ENCODE results near the gene PRKCQ. TPM values are rescaled to one million over a fixed set of nuclear protein-coding genes. Genes with fewer than 3 reads are reported as not detected.
A peak's percentile ranks its signal among the peaks of the same experiment; 100 is the strongest.

The PRKCQ gene
- total RNA-seq, 6 experiments from 2014 or later = not detected

DNA sequence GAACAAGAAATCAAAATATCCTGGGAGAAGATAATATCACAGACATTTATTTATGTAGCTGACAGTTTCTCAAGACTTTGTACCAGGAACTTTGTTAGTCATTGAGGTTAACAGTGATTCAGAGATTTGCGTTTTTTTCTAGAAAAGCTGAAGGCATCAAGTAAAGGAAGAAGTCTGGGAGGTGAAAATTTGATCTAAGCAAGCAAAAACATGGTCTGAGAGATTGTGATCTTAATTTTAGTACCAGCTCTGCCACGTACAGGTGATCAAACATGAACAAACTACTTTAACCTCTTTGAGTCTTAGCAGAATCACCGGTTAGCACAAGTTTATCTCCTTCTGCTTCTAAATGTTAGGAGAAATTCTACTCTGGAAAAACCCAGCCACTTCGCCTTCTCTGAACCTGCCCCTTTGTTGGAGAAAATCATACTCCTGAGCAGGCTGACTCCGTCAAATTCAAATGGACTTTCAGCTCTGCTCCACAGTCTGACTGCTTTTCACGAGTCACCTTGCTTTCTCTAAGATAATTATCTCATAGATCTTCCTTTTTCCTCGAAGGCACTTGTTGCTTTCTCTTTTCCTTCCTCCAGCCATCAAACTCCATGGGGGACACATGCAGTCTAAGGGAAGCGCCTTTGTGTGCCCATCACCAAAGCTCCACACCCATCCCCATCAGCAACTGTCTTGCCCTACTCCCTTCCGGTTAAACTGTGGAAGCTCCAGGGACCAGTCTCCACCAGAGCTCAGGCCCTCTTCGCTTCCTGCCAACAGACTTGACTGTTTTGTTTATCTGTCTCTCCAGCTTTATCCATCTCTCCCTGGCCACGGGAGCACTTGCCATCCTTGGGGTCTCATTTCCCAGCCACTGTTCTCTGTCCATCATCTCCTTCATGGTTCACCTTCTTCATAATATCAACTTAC lies 86.3 kb downstream of the PRKCQ start:
- peaks cover 20% of the 10 kb centered on the region for H3K27me3 Mint-ChIP-seq (ENCODE audit: insufficient read depth)
- TF ChIP-seq, protein P1, sequence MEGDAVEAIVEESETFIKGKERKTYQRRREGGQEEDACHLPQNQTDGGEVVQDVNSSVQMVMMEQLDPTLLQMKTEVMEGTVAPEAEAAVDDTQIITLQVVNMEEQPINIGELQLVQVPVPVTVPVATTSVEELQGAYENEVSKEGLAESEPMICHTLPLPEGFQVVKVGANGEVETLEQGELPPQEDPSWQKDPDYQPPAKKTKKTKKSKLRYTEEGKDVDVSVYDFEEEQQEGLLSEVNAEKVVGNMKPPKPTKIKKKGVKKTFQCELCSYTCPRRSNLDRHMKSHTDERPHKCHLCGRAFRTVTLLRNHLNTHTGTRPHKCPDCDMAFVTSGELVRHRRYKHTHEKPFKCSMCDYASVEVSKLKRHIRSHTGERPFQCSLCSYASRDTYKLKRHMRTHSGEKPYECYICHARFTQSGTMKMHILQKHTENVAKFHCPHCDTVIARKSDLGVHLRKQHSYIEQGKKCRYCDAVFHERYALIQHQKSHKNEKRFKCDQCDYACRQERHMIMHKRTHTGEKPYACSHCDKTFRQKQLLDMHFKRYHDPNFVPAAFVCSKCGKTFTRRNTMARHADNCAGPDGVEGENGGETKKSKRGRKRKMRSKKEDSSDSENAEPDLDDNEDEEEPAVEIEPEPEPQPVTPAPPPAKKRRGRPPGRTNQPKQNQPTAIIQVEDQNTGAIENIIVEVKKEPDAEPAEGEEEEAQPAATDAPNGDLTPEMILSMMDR (IDR thresholded peaks at IDR 0.05) = no peak
- H3K4me3 Mint-ChIP-seq = no peak overlapping the region
- no peak overlapping the region for H3K27ac Mint-ChIP-seq
- H3K9me3 Mint-ChIP-seq = no peaks in the 10 kb centered on the region
- no peaks in the 10 kb centered on the region for H3K4me1 Mint-ChIP-seq (ENCODE audit: low read depth)
- H3K36me3 Mint-ChIP-seq (ENCODE audit: low read depth) = no peaks in the 10 kb centered on the region
- DNase-seq = peak; percentile 5

DNA sequence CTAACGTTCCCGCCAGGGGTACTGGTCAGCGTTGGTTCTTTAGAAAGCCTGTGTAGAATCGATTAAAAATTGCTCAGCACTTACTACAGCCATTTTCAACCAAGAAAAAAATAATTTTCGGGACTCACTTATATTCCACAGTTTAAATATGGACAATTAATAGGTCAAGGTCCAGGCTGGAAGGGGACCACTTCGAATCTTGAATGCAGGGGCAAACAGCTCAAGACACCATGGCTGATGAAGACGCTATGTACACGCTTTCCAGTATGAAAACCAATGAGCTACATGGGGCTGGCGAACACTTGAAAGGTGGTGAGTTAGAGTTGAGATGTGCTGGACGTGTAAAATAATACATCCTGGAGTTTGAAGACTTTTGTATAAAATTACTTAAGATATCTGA lies 87.2 kb downstream of the PRKCQ start:
- H3K4me3 Mint-ChIP-seq = no peak overlapping the region
- no peak overlapping the region for H3K27ac Mint-ChIP-seq
- H3K36me3 Mint-ChIP-seq (ENCODE audit: low read depth) = no peaks in the 10 kb centered on the region
- no peak for DNase-seq
- TF ChIP-seq, protein P1 (IDR thresholded peaks at IDR 0.05) = no peak
- no peaks in the 10 kb centered on the region for H3K9me3 Mint-ChIP-seq
- H3K27me3 Mint-ChIP-seq (ENCODE audit: insufficient read depth) = peaks cover 20% of the 10 kb centered on the region
- no peaks in the 10 kb centered on the region for H3K4me1 Mint-ChIP-seq (ENCODE audit: low read depth)

GRCh38 chr10:6491841-6492609 lies 88.1 kb downstream of the PRKCQ start:
- TF ChIP-seq, protein P1 (IDR thresholded peaks at IDR 0.05) = no peak
- Mint-ChIP-seq H3K27me3 (ENCODE audit: insufficient read depth) (peaks cover 24% of the 10 kb centered on the region), H3K4me3 (no peak overlapping the region), H3K9me3 (no peaks in the 10 kb centered on the region), H3K4me1 (ENCODE audit: low read depth) (no peaks in the 10 kb centered on the region), H3K36me3 (ENCODE audit: low read depth) (no peaks in the 10 kb centered on the region), H3K27ac (no peak overlapping the region)
- DNase-seq = no peak

DNA sequence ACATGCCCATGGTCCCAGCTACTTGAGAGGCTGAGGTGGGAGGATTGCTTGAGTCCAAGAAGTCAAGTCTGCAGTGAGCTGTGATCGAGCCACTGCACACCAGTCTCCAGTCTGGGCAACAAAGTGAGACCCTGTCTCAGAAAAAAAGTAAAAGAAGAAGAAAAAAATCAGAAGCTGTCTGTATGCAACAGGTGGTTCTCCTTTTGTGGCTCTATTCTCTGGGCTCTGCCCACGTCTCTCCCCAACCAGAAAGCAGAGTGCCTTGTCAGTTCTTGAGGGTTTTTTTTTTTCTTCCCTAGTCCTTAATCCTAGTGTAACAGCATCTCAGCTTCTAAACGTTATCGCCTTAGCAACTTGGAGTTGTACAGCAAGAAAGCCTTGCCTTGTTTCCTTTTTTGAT lies 89.5 kb downstream of the PRKCQ start:
- TF ChIP-seq, protein P1 (IDR thresholded peaks at IDR 0.05) = no peak
- H3K27ac Mint-ChIP-seq = no peak overlapping the region
- H3K9me3 Mint-ChIP-seq = no peaks in the 10 kb centered on the region
- no peaks in the 10 kb centered on the region for H3K4me1 Mint-ChIP-seq (ENCODE audit: low read depth)
- H3K36me3 Mint-ChIP-seq (ENCODE audit: low read depth) = no peaks in the 10 kb centered on the region
- peaks cover 24% of the 10 kb centered on the region for H3K27me3 Mint-ChIP-seq (ENCODE audit: insufficient read depth)
- no peak for DNase-seq
- no peak overlapping the region for H3K4me3 Mint-ChIP-seq

DNA sequence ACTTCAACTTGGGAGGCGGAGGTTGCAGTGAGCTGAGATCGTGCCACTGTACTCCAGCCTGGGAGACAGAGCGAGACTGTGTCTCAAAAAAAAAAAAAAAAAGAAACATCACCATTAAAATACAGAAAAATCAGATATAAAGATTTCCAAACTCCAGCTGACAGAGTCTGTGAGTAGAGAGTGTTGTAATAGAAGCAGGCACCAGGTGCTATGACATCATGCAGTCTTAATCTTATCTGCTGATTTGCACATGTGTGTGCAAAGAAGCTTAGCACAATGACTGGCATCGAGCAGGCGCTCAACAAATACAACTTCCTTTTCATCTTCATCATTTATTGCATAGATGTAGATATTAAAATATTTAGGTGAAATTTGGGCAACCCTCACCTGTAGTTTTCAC lies 92.2 kb downstream of the PRKCQ start:
- TF ChIP-seq, protein P1 (IDR thresholded peaks at IDR 0.05) = no peak
- H3K27ac Mint-ChIP-seq = no peak overlapping the region
- no peaks in the 10 kb centered on the region for H3K36me3 Mint-ChIP-seq (ENCODE audit: low read depth)
- H3K9me3 Mint-ChIP-seq = no peaks in the 10 kb centered on the region
- no peak overlapping the region for H3K4me3 Mint-ChIP-seq
- H3K27me3 Mint-ChIP-seq (ENCODE audit: insufficient read depth) = peaks cover 27% of the 10 kb centered on the region
- no peaks in the 10 kb centered on the region for H3K4me1 Mint-ChIP-seq (ENCODE audit: low read depth)
- DNase-seq = no peak
